GM12872 (cell line): ENCODE measurements around the gene ARL4A.

Experiments used
- TF ChIP-seq, protein P1 (sequence below): IDR thresholded peaks from 3 replicates; pipeline ENCODE4 v1.5.1; 2011; ENCODE audit warnings: low read depth, mild to moderate bottlenecking, low read length, moderate library complexity; ENCODE audit not compliant: insufficient read depth

ARL4A gene

DNA sequence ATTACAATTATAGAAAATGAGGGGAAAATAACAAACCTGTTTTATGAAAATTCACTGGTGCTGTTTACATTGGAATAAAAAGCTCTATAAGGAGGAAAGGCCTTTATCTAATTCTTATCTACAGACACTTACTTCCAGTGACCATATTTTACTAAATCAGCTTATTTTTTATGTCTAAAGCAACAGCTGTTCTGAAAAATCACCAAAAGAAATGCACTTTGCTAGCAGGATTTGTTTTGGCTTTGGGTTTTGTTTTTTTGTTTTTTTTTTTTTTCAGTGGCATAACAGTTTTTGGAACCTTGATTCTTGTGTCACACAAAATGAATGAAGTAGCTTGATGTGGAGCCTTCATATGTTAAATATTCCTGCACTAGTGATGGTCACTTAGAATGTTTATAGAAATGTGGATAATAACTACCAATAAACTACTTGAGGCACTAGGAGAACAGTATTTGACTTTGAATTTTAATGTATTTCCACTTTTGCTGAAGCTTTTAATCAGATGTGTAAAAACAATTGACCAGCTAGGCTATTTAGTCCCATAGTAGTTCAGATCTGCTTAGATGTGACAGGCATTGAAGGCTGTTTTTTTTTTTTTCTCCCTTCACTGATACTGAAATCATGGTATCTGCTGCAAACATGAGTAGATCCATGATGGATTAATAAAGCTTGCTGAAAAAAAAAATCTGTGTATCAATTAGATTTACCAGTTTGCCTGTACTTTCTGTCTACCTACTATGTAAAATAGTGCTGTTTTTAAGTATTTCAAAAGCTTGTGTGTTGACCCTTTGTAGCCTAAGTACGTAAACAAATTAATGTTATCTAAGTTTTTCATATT, 2.8 kb downstream of the ARL4A start:
- TF ChIP-seq, protein P1, sequence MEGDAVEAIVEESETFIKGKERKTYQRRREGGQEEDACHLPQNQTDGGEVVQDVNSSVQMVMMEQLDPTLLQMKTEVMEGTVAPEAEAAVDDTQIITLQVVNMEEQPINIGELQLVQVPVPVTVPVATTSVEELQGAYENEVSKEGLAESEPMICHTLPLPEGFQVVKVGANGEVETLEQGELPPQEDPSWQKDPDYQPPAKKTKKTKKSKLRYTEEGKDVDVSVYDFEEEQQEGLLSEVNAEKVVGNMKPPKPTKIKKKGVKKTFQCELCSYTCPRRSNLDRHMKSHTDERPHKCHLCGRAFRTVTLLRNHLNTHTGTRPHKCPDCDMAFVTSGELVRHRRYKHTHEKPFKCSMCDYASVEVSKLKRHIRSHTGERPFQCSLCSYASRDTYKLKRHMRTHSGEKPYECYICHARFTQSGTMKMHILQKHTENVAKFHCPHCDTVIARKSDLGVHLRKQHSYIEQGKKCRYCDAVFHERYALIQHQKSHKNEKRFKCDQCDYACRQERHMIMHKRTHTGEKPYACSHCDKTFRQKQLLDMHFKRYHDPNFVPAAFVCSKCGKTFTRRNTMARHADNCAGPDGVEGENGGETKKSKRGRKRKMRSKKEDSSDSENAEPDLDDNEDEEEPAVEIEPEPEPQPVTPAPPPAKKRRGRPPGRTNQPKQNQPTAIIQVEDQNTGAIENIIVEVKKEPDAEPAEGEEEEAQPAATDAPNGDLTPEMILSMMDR, result no peak

DNA sequence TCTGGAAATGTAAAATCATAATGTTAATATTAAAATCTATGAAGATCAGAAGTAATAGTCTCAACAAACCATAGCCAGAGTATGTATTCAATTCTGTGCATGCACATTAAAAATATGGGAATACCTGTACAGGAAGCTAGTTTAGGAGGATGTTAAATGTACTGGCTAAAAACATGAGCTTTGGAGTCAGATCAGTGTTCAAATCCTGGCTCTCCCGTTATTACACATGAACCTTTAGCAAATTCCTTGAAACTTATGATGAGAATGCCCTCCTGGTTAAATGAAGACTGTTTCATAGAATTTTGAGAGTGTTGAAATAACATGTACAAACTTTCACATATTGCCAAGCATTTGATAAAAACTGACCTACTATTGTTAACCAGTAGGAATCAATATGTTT, 4.6 kb downstream of the ARL4A start:
- TF ChIP-seq, protein P1, result no peak

DNA sequence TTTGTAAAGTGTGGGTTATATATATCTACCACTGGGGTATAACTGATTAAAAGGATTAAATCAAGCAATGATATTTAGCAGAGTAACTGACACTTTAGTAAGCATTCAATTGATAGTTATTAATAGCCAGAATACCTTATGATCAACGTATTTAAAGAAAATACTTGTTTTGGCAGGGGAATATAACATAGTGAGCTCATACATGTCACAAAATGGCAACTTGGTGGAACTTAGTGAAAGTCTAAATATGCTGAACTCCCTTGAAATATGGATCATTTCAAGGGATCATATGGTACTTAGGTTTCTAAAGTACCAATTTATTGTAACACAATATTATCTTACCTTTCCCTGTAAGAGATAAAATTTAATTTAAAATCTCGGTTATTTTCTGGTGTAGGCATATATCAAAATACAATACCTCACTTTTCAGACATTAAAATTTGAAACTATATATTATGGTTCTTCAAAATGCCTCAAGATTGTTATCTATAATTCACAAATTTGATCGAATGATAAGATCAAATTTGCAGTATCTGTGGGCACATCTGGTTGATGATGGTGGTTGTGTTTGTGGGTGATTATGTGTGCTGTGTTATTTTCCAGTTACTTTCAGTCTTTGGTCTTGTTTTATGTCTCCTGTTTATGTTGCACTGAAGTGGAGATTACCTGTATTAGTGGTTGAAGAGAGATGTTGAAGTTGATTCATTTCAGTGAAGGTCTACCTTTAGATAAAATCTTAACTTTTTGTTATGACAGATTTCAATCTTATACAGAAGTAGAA, 5.2 kb downstream of the ARL4A start:
- TF ChIP-seq, protein P1, result no peak

DNA sequence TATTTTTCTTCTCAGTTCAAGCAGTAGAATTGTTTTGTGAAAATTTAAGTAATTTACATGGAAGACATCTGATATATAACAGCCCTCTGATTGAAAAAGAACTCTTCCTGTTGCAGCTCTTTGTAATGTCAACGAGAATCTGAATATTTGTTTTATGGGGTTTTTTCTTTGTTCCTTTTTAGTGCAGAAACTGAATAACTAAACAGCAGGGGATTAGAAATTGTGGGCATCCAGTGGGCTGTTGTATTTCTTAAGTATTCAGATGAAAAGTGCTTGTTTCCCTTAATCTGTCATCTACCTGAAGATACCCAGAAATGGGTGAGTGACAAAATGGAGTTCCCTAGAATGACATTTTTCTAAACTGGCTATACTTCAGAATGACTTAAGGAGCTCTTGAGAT, 7.4 kb downstream of the ARL4A start:
- TF ChIP-seq, protein P1, result no peak

DNA sequence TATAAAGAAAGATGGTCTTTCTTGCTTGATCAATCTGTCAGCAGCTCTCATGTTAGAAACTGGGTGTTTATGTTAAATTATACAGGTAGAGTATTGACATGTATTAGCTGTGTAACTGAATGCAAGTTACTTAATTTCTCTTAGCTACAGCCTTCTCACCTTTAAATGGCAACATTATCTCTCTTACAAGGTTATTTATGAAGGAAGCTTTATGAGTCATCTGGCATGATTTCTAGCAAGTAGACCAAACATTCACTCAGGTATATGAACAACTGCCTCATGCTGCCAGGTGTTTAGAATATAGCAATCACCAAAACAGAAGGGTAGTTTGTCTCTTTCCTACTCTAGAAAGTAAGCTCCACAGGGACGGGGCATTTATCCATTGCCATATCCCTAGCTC, 8.5 kb downstream of the ARL4A start:
- TF ChIP-seq, protein P1, result no peak

DNA sequence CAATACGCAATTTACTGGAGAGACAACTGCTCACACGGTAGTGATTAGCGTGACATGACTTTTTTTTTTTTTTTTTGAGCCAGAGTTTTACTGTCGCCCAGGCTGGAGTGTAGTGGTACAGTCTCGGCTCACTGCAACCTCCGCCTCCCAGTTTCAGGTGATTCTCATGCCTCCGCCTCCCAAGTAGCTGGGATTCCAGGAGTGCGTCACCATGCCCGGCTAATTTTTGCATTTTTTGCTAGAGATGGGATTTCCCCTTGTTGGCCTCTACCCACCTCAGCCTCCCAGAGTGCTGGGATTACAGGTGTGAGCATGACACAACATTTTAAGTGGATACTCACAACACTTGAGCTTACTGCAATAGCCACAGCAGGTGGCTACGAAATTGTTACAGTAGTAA, 11.9 kb downstream of the ARL4A start:
- TF ChIP-seq, protein P1, result no peak

DNA sequence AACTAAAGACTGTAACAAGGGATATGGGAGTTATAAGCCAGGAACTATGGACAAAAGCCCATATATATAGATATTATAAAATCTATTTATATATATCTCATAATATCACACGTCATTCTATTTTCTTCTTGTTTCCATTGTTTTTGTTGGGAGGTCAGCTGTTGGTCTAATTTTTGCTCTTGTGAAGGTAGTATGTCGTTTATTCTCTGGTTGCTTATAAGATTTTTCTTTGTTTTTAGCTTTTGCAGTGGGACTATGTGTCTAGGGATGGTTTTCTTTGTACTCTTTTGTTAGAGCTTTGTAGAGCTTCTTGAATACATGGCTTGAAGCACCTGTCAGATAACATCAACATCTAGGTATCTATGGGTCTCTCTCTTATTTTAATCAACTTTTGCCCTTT, 14.0 kb downstream of the ARL4A start:
- TF ChIP-seq, protein P1, result no peak
